Adrenal gland (tissue), 12 donors: Measurements from ENCODE around the gene PSMA2. TPM values are rescaled to one million over a fixed set of nuclear protein-coding genes. Genes with fewer than 3 reads are reported as not detected.

Source experiments
- DNase-seq, 7 donors: peaks; one replicate each; pipeline ENCODE4 v3.0.0-alpha.2; 2019 to 2020
- H3K27ac ChIP-seq, 5 donors: fragments of 200-600 bp; sonication (generic) in 4 of 5; 1 replicate in 3 of 5; 2 replicates in 2 of 5; pipeline versions ENCODE4 v1.5.1 to v1.8.0; 2016 to 2020; ENCODE audit warnings: mild to moderate bottlenecking in 1 of 5
- H3K27me3 ChIP-seq: fragments of 200-600 bp; 2 replicates; pipeline ENCODE4 v1.8.0; 2021
- H3K36me3 ChIP-seq, 2 donors: fragments of 200-600 bp; replicated peaks in 1 of 2; 1 replicate in 1 of 2; 2 replicates in 1 of 2; pipeline versions ENCODE4 v1.5.1 to v1.8.0; 2018 to 2022
- H3K4me1 ChIP-seq, 2 donors: fragments of 200-600 bp; replicated peaks in 1 of 2; 1 replicate in 1 of 2; 2 replicates in 1 of 2; pipeline versions ENCODE4 v1.5.1 to v1.8.0; 2018 to 2021
- H3K4me3 ChIP-seq, 4 donors: fragments of 200-600 bp; sonication (generic) in 3 of 4; one replicate each; pipeline ENCODE4 v1.5.1; 2016 to 2018
- H3K9me3 ChIP-seq, 3 donors: fragments of 200-600 bp; sonication (generic) in 1 of 3; replicated peaks in 1 of 3; 1 replicate in 2 of 3; 2 replicates in 1 of 3; pipeline versions ENCODE4 v1.5.1 to v1.8.0; 2016 to 2021
- POLR2A ChIP-seq, 2 donors: fragments of 450-650 bp; IDR thresholded peaks; one replicate each; pipeline ENCODE4 v1.6.1; 2017; ENCODE audit warnings: antibody characterized with exemption in 2 of 2, mild to moderate bottlenecking in 2 of 2, moderate library complexity in 1 of 2
- WGBS, 4 donors: extraction: QIAGEN DNeasy Blood & Tissue Kit in 2 of 4; methylation state at CpG; one replicate each; pipeline versions ENCODE4 v1.1.5 to v1.1.7; 2013 to 2017; 5-methylcytosine and 5-hydroxymethylcytosine counted together
- intact Hi-C, 2 donors: fragments of 100-400 bp; cut with DNase I; formaldehyde crosslinking; loops; one replicate each; pipeline versions ENCODE4 v1.14.1 to v1.15.0; 2022 to 2023
- polyA plus RNA-seq, 3 donors: library from polyadenylated mRNA; stranded (reverse); fragments of 200-250 nt in 2 of 3; fragments of 350-450 nt in 1 of 3; fragmentation: Illumina TruSeq in 1 of 3; extraction: RNeasy Lipid Tissue Mini Kit (QIAGEN cat#74804) in 1 of 3; gene quantifications; one replicate each; pipeline ENCODE4 v1.2.3, GENCODE V29; 2013 to 2014
- total RNA-seq, 9 donors: library from RNA; depleted of rRNA in 4 of 9; stranded (reverse); fragments of >200 nt in 4 of 9; fragments of 120-200 nt in 1 of 9; fragmentation: NEBNext Ultra II Directional in 1 of 9; extraction: Animal tissue kit (Norgen Biotek cat#: 25700) in 1 of 9; gene quantifications; one replicate each; pipeline versions ENCODE4 v1.1.0 to v1.2.4, GENCODE V29; 2013 to 2023
- TF ChIP-seq, protein P1 (sequence below), 6 experiments: fragments of 450-650 bp in 4 of 6; fragments of 200-600 bp in 2 of 6; sonication (generic) in 1 of 6; IDR thresholded peaks; 1 replicate in 5 of 6; 2 replicates in 1 of 6; pipeline versions ENCODE4 v1.5.1 to v1.8.0; 2016 to 2021; ENCODE audit warnings: antibody characterized with exemption in 6 of 6, mild to moderate bottlenecking in 2 of 6, moderate library complexity in 1 of 6
- donor health status: healthy with polysubstance abuse.
- donor health status: Bipolar disorder and iron deficiency.
- donor health status: DM: yes; HTN: yes; CAD: no.
- donor health status: DM: no; HTN: no; CAD: no.
- donor health status: DM: no; HTN: no; CAD: no.
- donor health status: DM: yes; HTN: yes; CAD: no.

Gene PSMA2
- total and polyA plus RNA-seq, 12 donors: 53.9 to 199 (median 84.6) TPM

DNA sequence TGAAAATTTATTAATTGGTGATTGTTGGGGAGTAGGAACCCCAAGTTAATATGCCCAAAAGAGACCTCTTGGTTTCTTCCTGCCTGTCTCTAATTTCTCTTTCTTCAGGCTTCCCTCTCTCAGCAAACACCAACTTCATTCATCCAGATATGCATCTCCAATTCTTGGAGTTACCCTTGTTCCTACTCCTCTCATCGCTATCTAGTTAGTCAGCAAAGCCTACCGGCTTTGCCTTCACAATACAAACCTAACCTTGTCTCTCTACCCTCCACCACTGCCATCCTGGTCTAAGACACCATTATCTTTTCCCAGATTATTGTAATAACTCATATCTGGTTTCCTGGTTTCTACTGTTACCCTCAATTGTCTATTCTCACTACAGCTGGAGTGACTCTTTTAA lies 48.1 kb upstream of the PSMA2 start:
- Histone ChIP-seq H3K9me3 (no peaks in the 10 kb centered on the region), H3K27ac (no peak overlapping the region), H3K27me3 (no peaks in the 10 kb centered on the region), H3K4me1 (peaks cover 0 to 5% of the 10 kb centered on the region in 2 donors), H3K36me3 (no peaks in the 10 kb centered on the region), H3K4me3 (no peak overlapping the region)
- DNase-seq: no peak
- TF ChIP-seq POLR2A (IDR thresholded peaks at IDR 0.05): no peak
- TF ChIP-seq, protein P1, sequence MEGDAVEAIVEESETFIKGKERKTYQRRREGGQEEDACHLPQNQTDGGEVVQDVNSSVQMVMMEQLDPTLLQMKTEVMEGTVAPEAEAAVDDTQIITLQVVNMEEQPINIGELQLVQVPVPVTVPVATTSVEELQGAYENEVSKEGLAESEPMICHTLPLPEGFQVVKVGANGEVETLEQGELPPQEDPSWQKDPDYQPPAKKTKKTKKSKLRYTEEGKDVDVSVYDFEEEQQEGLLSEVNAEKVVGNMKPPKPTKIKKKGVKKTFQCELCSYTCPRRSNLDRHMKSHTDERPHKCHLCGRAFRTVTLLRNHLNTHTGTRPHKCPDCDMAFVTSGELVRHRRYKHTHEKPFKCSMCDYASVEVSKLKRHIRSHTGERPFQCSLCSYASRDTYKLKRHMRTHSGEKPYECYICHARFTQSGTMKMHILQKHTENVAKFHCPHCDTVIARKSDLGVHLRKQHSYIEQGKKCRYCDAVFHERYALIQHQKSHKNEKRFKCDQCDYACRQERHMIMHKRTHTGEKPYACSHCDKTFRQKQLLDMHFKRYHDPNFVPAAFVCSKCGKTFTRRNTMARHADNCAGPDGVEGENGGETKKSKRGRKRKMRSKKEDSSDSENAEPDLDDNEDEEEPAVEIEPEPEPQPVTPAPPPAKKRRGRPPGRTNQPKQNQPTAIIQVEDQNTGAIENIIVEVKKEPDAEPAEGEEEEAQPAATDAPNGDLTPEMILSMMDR (IDR thresholded peaks at IDR 0.05): no peak
- intact Hi-C loops: no loop called here
- WGBS, 4 donors: 50 to 95% (median 78%) methylated on average over 2 of the region's 2 CpGs

DNA sequence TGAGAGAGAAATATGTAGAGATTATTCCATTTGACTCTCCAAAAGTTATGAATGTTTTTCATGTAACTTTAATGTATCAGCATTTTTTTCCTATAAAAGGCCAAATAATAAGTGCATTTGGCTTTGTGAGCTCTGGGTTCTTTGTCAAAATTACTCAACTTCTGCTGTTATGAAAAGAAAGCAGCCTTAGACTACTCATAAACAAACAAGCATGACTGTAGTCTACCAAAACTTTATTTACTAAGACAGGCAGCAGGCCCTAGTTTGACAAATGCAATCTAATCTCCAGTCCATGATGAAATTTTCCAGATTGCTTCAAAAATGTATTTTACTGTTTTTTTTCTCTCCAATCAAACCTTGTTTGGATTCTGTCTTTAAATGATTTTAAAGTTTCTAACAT lies 46.5 kb upstream of the PSMA2 start:
- peaks cover 2 to 13% of the 10 kb centered on the region in 2 donors for H3K4me1 ChIP-seq

DNA sequence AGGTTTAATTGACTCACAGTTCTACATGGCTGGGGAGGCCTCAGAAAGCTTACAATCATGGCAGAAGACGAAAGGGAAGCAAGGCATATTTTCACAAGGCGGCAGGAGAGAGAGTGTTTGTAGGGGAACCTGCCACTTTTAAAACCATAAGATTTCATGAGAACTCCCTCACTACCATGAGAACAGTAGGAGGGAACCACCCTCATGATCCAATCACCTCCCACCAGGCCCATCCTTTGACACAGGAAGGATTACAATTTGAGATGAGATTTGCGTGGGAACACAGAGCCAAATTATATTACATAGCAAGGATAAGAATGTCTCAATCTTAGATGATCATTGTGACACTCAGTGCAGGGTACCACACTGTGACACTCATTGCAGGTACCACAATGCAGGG lies 44.4 kb upstream of the PSMA2 start:
- no peak overlapping the region for H3K27ac ChIP-seq
- no peaks in the 10 kb centered on the region for H3K27me3 ChIP-seq
- no peaks in the 10 kb centered on the region for H3K36me3 ChIP-seq
- DNase-seq: no peak
- TF ChIP-seq POLR2A (IDR thresholded peaks at IDR 0.05): no peak
- TF ChIP-seq, protein P1 (IDR thresholded peaks at IDR 0.05): no peak
- WGBS, 4 donors: 93 to 98% (median 95%) methylated on average over 3 of the region's 3 CpGs
- H3K4me1 ChIP-seq: peaks cover 13 to 29% of the 10 kb centered on the region in 2 donors
- H3K4me3 ChIP-seq: no peak overlapping the region
- no peaks in the 10 kb centered on the region for H3K9me3 ChIP-seq
- intact Hi-C loops: no loop called here

More for the DNA sequence above, 46.5 kb upstream of the PSMA2 start:
- TF ChIP-seq POLR2A (IDR thresholded peaks at IDR 0.05): no peak
- TF ChIP-seq, protein P1 (IDR thresholded peaks at IDR 0.05): no peak
- H3K4me3 ChIP-seq: no peak overlapping the region
- no peak overlapping the region for H3K27ac ChIP-seq
- intact Hi-C loops: no loop called here
- no peaks in the 10 kb centered on the region for H3K27me3 ChIP-seq
- H3K36me3 ChIP-seq: no peaks in the 10 kb centered on the region
- no peaks in the 10 kb centered on the region for H3K9me3 ChIP-seq
- DNase-seq: no peak

DNA sequence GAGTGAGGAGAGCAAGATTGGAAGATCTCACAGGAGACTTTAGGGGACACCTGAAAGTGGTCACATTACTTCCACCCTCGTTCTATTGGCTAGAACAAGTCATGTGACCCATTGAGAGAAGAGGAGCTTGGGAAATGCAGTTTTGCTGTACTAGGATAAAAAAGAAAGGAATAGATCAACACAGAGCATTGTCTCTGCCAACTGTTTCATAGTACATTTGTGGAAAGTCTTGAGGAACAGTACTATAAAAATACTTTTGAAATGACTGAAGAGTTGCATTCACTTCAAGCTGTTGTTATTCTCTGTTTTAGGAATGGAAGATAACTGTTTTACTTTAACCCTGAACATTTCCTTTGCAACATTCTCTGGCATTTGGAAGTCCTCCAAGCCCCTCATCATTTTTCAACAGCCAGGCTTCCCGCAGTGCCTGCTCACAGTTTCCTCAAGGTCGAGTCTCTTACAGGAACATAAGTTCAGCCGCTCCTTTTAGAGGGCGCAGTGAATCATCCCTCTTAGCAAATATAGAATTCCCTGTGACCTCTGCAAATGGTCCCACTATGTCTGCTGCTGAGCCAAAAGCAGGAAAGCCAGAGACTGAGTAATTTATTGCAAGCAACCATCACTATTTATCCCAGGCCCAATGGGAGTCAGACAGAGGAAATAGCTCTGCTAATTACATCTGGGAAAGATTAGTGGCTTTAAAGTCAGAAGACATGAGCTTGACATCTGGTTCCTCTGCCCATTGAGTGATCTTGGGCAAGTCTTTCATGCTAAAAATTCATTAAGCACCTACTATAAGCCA lies 40.9 kb upstream of the PSMA2 start:
- H3K4me3 ChIP-seq: no peak overlapping the region
- H3K9me3 ChIP-seq: no peaks in the 10 kb centered on the region
- H3K27me3 ChIP-seq: no peaks in the 10 kb centered on the region
- H3K4me1 ChIP-seq: peaks cover 13 to 24% of the 10 kb centered on the region in 2 donors
- TF ChIP-seq POLR2A (IDR thresholded peaks at IDR 0.05): no peak
- TF ChIP-seq, protein P1 (IDR thresholded peaks at IDR 0.05): no peak
- WGBS, 4 donors: 16 to 27% (median 20%) methylated on average over 5 of the region's 5 CpGs
- H3K27ac ChIP-seq: peak overlapping the region; percentile 53 to 83 (median 68)
- no peaks in the 10 kb centered on the region for H3K36me3 ChIP-seq
- intact Hi-C loops: no loop called here
- peak; percentile 75 to 93 (median 92) for DNase-seq
